WI38 (cell line): Measurements from ENCODE around the gene IL13.

Experiments
- H3K4me3 ChIP-seq: 2 replicates; pipeline ENCODE4 v1.5.1; 2011; ENCODE audit warnings: low read depth, mild to moderate bottlenecking, control low read depth, low read length
- TF ChIP-seq, protein P1 (sequence below): IDR thresholded peaks from 2 replicates; pipeline ENCODE4 v1.5.1; 2012; ENCODE audit warnings: low read depth, mild to moderate bottlenecking, control low read depth, low read length

Gene IL13

DNA sequence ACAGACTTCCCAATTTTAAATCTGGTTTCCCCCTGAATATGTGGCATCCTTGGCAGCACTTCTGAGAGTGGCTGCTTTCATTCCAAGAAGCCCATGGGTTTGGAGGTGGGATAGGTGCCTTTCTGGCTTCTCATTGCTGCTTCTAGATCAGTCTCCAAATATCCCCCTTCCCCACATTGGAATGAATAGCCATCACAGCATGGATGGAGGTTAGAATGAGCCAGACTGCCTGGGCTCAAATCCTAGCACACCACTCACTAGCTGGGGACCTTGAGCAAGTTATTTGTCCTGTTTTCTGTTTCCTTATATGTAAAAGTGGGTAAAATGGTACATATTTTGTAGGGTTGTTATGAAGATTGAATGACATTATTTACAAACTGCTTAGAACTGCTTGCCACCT, 13.8 kb upstream of the IL13 start:
- TF ChIP-seq, protein P1, sequence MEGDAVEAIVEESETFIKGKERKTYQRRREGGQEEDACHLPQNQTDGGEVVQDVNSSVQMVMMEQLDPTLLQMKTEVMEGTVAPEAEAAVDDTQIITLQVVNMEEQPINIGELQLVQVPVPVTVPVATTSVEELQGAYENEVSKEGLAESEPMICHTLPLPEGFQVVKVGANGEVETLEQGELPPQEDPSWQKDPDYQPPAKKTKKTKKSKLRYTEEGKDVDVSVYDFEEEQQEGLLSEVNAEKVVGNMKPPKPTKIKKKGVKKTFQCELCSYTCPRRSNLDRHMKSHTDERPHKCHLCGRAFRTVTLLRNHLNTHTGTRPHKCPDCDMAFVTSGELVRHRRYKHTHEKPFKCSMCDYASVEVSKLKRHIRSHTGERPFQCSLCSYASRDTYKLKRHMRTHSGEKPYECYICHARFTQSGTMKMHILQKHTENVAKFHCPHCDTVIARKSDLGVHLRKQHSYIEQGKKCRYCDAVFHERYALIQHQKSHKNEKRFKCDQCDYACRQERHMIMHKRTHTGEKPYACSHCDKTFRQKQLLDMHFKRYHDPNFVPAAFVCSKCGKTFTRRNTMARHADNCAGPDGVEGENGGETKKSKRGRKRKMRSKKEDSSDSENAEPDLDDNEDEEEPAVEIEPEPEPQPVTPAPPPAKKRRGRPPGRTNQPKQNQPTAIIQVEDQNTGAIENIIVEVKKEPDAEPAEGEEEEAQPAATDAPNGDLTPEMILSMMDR: no peak
- H3K4me3 ChIP-seq: no peak overlapping the region

DNA sequence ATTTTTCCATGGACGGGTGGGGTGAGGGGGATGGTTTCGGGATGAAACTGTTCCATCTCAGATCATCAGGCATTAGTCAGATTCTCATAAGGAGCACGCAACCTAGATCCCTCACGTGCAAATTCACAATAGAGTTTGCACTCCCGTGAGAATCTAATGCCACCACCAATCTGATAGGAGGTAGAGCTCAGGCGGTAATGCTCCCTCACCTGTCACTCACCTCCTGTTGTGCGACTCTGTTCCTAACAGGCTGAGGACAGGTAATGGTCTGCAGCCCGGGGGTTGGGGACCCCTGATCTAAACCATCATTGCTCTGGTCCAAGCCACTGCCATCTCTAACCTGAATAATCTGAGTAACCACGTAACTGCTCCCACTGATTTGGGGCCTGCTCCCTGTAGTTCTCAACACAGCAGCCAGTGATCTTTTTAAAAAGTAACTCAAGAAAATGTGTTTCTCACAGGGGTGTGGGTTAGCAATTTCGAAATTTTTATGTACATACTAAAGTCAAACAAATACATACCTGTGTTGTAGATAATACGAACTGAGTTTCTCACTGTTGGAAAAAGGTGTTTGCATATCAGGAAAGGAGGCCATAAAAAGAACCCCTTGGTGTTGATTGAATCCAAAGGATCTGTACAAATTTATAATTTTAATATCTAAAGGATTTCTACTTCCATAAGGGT, 11.2 kb upstream of the IL13 start:
- no peak overlapping the region for H3K4me3 ChIP-seq

DNA sequence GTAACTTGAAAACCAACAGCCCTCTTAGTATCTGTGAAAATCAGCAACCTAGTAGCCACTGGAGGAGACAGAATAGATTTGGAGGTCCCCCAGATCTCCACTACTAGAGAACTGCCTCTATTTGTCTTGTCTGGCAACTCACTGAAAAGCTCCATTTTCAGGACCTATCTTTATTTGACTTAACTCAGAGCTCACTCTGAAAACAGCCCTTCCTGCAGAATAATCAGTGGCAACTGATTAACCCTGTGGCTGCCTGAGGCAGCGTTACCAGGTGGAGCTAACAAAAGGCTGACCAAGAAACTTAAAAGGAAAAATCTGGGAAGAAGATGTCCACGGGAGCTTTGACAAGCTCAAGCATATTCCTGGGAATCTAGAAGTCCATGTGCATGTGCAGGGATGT, 10.5 kb upstream of the IL13 start:
- TF ChIP-seq, protein P1: no peak
- H3K4me3 ChIP-seq: no peak overlapping the region

More for the DNA sequence above, 11.2 kb upstream of the IL13 start:
- TF ChIP-seq, protein P1: no peak

DNA sequence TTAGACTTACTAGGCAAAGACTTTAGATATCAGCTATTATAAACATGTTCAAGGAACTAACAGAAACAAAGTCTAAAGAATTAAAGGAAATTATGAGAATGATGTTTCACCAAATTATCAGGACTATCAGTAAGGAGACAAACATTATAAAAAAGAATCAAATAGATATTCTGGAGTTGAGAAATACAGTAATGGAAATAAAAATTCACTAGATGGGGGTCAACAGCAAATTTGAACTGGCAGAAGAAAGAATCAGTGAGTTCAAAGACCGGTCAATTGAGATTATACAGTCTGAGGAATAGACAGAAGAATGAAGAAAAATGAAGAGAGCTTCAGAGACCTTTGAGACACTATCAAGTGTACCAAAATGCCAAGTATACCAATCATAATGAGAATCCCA, 9.6 kb upstream of the IL13 start:
- no peak overlapping the region for H3K4me3 ChIP-seq
- TF ChIP-seq, protein P1: no peak

DNA sequence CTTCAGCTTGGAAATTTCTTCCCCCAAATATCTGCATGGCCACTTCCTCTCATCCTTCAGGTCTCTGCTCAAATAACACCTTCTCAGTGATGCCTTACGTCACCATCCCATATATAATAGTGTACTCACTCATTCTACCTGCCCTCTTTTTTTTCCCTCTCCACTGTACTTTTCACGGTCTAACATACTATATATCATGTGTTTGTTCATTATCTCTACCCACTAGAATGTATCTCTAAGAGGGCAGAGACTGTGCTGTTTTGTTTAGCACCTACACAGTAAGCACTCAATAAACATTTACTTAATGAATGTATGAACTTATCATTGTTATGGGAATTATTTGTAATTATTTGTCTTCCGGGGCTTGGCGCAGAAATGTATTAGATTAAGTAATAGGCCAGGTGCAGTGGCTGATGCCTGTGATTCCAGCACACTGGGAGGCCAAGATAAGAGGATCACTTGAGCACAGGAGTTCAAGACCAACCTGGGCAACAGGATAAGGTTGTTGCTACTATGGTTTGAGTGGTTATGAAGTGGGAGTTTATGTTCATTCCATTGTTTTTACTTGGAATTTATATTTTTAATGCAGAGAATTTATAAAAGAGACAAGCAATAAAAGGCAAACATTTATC, 6.0 kb upstream of the IL13 start:
- TF ChIP-seq, protein P1: no peak
- H3K4me3 ChIP-seq: no peak overlapping the region

DNA sequence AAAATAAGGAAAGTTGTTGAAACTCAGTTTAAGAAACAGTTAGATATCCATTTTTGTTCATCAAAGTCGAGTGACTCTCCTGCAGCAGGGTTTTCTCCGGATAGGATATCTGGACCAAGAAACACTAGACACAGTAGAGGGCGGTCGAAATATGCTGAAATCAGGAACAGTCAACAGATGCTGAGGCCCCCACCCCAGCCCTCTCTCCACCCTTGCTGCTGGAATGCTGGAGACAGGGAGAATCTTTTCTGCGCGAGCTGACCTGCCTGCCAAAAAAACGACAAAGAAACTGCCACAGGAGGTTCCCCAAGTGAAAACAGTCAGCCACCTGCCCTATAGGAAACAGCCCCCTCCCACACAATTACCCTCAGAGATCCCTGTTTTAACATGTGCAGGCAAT, 4.3 kb upstream of the IL13 start:
- TF ChIP-seq, protein P1: no peak
- H3K4me3 ChIP-seq: no peak overlapping the region
